ENCODE measurements around the gene SOX6.

The SOX6 gene

DNA sequence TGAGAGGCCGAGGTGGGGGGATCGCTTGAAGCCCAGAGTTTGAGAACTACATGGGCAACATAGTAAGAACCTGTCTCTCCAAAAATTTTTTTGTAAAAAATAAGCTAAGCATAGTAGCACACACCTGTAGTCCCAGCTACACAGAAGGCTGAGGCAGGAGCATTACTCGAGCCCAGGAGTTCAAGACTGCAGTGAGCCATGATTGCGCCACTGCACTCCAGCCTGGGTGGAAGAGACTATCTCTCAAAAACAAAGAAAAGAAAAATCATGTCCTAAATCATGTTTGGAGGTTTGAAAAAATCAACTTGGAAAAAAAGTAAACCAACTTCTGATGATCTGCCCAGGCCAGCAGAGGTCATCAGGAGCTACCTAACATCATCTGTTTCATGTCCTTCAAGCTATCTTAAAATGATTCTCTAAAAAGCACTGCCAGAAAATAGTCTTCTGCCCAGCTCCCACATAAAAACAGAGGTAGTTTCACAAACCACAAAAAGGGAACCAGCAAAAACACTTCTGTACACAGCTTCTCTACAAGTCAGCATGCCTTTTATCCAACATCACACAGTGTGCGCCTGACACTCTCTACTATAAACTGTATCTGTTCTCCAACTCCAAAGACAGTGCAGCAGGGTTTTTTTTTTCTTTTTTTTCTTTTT lies 165.0 kb downstream of the SOX6 start:
- no peak for DNase-seq (ENCODE audit: low read depth in 1 of 2, low spot score in 1 of 2)
- TF ChIP-seq JUND (IDR thresholded peaks at IDR 0.05; ENCODE audit: low read depth), result no peak
- in situ Hi-C loops (cut with HindIII; ENCODE audit: low pct_unique_long_range_greater_than_20kb, low sequenced_read_pairs), result no loop called here

DNA sequence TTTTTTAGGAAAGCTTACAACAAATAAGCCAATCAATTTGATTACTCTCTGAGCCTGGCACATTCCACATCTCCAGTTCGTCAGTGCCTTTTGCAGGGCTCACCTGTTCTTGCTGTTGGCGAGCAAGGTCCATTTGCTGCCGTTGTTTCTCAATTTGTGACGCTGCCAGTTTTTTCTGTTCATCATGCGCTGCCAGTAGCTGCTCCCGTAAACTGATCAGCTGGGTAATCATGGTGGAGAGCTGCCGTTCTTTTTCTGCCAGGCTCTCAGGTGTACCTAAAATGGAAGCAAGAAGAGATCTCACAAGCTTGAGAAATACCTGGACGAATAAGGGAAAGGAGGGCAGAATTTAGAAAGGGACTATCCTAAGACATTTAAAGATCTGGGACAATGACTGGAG lies 169.7 kb downstream of the SOX6 start:
- in situ Hi-C loops (cut with HindIII; ENCODE audit: low pct_unique_long_range_greater_than_20kb, low sequenced_read_pairs), result no loop called here
- TF ChIP-seq JUND (IDR thresholded peaks at IDR 0.05; ENCODE audit: low read depth), result no peak
- DNase-seq (ENCODE audit: low read depth in 1 of 2, low spot score in 1 of 2), result no peak

DNA sequence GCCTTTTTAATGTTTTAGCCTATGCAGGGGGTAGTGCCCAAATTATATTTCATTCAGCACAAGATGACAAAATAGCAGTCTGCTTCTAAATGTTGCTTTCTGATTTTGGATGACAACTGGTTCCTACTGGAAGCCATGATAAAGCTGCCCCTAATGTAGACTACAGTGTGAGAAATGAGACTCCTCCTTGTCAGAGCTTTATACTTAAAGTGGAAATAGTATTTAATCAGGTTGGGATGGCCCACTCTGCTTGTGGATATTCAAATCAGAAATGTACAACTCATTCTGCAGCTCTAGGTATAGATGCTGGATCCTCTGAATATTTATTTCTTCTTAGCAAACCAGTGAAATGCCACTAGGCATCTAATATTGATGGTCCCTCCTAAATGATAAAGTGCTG lies 171.3 kb downstream of the SOX6 start:
- no peak for DNase-seq (ENCODE audit: low read depth in 1 of 2, low spot score in 1 of 2)
- in situ Hi-C loops (cut with HindIII; ENCODE audit: low pct_unique_long_range_greater_than_20kb, low sequenced_read_pairs), result no loop called here
- no peak for TF ChIP-seq JUND (IDR thresholded peaks at IDR 0.05; ENCODE audit: low read depth)

DNA sequence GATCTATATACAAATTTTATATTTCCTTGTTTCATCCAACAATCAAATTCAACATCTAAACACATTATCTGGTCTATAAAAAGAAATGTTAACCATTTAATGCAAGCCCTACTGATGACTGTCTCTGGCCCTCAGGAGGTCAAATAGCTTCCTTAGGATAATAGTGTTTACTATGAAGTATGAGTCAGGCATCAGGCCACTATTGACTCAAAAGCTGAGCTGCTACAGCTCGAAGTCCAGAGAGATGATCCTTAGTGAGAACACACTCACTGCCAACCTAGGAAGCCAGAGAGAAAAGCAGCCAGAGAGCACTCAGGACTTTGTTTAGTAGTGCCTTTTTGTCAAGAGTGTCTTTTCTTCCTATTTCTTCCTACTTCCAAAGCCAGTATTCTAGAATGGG lies 171.8 kb downstream of the SOX6 start:
- TF ChIP-seq JUND (IDR thresholded peaks at IDR 0.05; ENCODE audit: low read depth), result peak; percentile 36; the same call in 1 of the 2 replicates
- in situ Hi-C loops (cut with HindIII; ENCODE audit: low pct_unique_long_range_greater_than_20kb, low sequenced_read_pairs), result no loop called here
- DNase-seq (ENCODE audit: low read depth in 1 of 2, low spot score in 1 of 2), result peak; percentile 8 to 31

DNA sequence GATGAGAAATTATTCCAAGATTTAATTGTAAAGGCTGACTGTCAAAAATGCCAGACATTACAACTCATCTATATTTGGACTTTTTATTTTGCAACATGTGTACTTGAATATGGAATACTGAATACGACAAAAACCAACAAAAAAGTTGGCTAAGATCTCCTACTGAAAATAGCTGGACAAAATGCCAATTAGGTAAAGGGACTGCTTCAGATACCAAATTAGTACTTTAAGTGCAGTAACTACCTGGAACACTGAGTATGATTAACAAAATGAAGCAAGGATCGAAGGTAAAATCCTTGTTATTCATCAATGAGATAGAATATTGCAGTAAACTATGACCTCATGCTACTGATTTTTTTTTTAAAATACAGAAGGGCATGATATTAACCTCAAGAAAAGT lies 173.8 kb downstream of the SOX6 start:
- no peak for TF ChIP-seq JUND (IDR thresholded peaks at IDR 0.05; ENCODE audit: low read depth)
- no peak for DNase-seq (ENCODE audit: low read depth in 1 of 2, low spot score in 1 of 2)
- in situ Hi-C loops (cut with HindIII; ENCODE audit: low pct_unique_long_range_greater_than_20kb, low sequenced_read_pairs), result no loop called here

DNA sequence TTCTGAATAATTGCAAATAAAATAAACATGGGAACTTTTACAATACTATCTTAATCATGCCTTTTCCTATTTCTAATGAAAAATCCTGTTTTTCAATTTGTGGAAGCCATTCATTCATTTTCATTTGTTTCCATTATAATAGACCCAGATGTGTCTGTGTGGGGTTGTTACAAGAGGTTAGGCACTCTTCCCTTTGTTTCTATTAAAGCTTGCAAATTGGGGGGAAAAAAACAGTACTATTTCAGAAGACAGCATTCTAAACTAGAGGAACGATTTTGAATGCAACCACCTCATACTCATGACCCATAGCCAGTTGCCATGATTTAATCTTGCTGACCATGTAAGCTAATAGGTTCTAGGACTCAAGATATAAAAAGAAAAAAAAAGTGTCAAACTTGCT lies 175.5 kb downstream of the SOX6 start:
- in situ Hi-C loops (cut with HindIII; ENCODE audit: low pct_unique_long_range_greater_than_20kb, low sequenced_read_pairs), result no loop called here
- DNase-seq (ENCODE audit: low read depth in 1 of 2, low spot score in 1 of 2), result no peak
- TF ChIP-seq JUND (IDR thresholded peaks at IDR 0.05; ENCODE audit: low read depth), result no peak

DNA sequence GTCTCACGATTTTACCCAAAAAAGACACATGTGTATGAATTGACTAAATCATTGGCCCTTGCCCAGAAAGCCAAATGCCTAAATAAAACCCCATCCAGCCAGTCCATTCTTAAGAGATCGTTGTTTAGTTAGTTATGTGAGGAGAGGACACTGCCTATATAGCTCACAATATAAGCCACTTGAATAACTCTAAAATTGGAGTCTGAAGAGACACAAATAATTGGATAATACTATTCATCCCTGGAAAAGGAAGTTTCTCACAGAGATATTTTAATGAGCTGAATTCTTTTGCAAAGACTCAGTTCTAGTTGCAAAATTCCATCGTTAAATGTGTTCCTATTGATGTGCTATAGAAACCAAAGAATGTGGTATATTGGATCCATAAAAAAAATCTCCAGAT lies 176.7 kb downstream of the SOX6 start:
- in situ Hi-C loops (cut with HindIII; ENCODE audit: low pct_unique_long_range_greater_than_20kb, low sequenced_read_pairs), result no loop called here
- TF ChIP-seq JUND (IDR thresholded peaks at IDR 0.05; ENCODE audit: low read depth), result no peak
- DNase-seq (ENCODE audit: low read depth in 1 of 2, low spot score in 1 of 2), result no peak

DNA sequence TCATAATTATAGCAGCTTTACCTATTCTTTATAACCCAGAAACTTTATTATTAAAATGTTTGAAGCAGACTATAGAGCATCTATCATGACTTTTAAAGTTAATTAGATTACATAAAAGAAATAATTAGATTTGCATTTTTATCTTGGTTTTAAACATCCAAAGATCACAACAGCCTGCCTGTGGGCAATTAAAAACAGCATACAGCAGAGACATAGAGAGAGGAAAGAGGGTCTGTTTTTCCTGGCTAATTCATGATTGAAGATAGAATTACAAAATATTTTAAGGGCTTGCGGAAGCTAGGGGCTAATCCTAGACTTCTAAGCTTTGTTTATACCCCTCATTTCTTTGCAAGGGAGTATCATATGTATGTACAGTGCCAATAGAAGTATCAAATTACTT lies 178.1 kb downstream of the SOX6 start:
- DNase-seq (ENCODE audit: low read depth in 1 of 2, low spot score in 1 of 2), result no peak
- no peak for TF ChIP-seq JUND (IDR thresholded peaks at IDR 0.05; ENCODE audit: low read depth)
- in situ Hi-C loops (cut with HindIII; ENCODE audit: low pct_unique_long_range_greater_than_20kb, low sequenced_read_pairs), result no loop called here

DNA sequence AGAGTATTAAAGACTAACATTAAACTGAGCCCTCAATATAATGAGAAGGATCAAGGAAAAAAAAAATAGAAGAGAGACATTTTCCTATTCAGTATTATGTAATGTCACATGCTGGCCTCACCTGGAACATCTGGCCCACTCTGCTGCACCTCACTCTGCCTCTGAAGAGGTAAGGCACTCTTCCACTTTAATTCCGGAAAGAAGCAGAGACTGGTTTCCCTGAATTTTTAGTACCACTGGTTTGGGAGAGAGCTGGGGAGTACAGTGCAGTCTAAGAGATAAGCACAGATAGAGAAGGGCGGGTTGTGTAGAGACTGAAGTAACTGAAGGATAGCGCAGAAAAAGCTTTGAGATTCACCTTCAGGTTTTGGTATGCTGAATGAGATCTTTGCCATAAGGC lies 178.7 kb downstream of the SOX6 start:
- no peak for DNase-seq (ENCODE audit: low read depth in 1 of 2, low spot score in 1 of 2)
- TF ChIP-seq JUND (IDR thresholded peaks at IDR 0.05; ENCODE audit: low read depth), result no peak
- in situ Hi-C loops (cut with HindIII; ENCODE audit: low pct_unique_long_range_greater_than_20kb, low sequenced_read_pairs), result no loop called here

DNA sequence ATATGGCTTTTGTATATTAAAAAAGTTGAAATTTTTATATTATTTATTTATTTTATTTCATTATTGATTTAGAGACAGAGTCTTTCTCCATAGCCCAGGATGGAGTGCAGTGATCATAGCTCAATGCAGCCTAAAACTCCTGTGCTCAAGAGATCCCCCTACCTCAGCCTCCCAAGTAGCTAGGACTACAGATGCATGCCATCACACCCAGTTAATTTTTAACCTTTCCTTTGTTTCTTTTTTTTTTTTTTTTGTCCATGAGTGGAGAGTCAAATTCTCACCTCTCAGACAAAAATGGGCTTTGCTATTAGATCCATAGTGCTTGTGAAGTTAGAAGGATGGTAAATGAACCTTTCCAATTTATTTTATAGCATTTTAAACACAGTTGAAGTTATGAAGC lies 182.5 kb downstream of the SOX6 start:
- no peak for DNase-seq (ENCODE audit: low read depth in 1 of 2, low spot score in 1 of 2)
- in situ Hi-C loops (cut with HindIII; ENCODE audit: low pct_unique_long_range_greater_than_20kb, low sequenced_read_pairs), result no loop called here
- no peak for TF ChIP-seq JUND (IDR thresholded peaks at IDR 0.05; ENCODE audit: low read depth)

DNA sequence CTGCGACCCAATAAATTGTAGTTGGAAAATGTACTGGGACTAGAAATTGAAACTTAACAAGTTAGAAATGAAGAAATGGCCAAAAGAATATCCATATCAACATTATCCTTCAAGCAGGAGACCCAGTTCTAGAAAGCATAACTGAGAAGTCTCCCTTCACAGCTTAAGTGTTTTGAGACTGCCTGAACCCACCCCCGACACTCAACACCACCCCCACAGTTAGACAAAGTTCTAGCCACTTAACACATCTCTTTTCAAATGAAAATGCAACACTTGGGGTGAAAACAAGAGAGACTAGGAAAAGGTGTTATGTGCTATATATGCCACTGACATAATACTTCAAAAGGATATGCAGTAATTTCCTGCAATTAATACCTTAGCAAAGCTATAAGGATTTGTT lies 184.5 kb downstream of the SOX6 start:
- no peak for TF ChIP-seq JUND (IDR thresholded peaks at IDR 0.05; ENCODE audit: low read depth)
- DNase-seq (ENCODE audit: low read depth in 1 of 2, low spot score in 1 of 2), result no peak
- in situ Hi-C loops (cut with HindIII; ENCODE audit: low pct_unique_long_range_greater_than_20kb, low sequenced_read_pairs), result no loop called here

DNA sequence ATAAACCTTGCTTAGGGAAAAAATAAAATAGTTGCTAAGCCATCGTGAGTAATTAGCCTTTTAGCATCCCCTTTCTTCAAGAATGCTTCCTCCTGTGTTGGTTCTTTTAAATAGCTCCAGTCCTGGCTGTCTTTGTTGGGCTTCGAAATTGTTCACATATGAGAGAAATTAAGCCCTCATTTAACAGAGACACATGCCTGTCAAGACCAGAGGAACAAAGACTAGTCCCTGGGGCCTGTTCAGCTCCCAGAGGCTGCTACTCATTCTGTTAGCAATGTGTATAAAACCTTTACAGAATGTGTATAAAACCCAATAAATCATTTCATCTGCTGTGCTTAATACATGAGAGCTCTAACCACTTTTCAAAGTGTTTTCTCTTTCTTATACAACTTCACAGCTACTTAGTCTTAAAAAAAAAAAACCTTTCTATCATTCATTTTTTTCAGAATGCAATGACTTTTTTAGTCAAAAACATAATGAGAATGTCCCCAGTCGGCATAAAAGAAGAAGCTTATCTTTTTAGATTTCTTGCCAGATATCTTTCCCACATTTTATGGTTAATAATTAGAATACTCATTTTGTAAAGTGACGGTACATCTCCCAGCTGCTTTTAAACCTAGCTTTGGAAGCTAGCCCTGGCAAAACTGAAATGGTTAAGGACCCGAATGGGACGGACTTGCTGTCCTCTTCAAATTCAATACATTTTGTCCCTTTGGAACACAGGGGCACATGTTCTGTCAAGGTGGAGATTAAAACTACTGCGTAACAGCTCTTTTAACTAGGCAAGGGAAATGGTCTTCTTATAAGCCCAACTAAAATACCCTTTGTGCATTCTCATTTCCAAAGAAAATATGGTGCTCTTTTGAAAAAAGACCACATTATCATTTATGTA lies 186.1 kb downstream of the SOX6 start:
- in situ Hi-C loops (cut with HindIII; ENCODE audit: low pct_unique_long_range_greater_than_20kb, low sequenced_read_pairs), result no loop called here
- no peak for DNase-seq (ENCODE audit: low read depth in 1 of 2, low spot score in 1 of 2)
- no peak for TF ChIP-seq JUND (IDR thresholded peaks at IDR 0.05; ENCODE audit: low read depth)

DNA sequence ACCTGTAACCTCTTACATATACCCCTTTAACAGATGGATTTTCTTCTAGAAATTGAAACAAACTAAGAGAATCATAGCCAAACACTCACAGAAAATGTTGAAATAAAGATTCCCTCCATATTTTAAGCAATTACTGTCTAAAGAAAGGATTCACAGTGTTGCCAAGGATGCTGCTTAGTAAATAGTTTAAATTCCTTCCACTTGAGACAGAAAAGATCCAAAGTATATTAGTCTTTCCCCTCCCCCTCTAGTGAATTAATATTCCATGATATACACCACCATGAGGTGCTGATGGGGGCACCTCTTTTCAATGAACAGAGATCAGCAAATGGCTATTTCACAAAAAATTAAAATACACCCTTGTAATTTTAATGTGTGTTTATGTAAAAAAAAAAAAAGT lies 186.8 kb downstream of the SOX6 start:
- TF ChIP-seq JUND (IDR thresholded peaks at IDR 0.05; ENCODE audit: low read depth), result no peak
- in situ Hi-C loops (cut with HindIII; ENCODE audit: low pct_unique_long_range_greater_than_20kb, low sequenced_read_pairs), result no loop called here
- DNase-seq (ENCODE audit: low read depth in 1 of 2, low spot score in 1 of 2), result no peak

Measured in T47D (cell line).